Measurements from ENCODE around the gene CRIP2. TPM values are rescaled to one million over a fixed set of nuclear protein-coding genes. Genes with fewer than 3 reads are reported as not detected.

CRIP2 gene
- polyA plus RNA-seq, 1 donor (not counting 4 experiments of a cell fraction or from before 2014, with no cell fraction given) = 4.8 TPM

DNA sequence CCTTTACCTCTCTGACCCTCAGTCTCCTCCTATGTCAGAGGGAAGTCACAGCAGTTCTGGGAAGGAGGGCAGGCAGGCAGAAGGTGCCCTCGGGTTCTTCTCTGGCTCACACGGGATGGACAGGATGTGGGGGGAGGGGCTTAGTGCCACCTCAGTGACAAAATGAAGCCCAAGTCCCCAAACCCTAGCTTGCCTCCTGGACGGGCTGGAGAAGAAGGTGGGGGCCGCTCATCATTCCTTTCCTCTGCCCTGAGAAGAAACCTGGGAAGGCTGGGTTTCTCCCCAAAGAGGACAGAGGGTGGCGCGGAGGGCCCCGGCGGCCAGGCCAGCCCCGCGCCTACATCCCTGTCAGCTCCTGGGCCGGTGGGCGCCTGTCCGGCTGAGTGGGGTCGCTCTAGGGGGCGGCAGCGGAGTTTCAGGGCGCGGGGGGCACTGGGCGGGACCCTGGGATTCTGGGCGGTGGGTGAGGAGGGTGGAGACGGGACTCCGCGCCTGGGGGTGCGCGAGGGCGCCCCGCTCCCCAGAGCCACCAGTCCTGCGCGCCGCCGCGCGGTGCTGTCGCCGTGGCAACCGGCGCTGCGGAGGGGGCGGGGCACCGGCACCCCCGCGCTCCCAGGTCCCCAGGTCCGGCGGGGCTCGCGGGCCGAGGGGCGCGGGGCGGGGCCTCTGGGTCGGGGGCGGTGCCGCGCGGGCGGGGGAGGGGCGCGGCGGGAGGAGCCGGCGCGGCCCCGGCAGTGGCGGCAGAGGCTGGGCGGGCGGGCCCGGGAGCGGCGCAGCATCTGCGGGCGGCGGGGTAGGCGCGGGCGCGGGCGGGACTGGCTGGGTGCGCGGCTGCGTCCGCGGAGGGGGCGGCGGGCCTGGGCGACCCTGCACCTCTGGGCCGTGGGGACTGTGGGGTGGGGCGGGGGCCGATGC lies 51.5 kb downstream of the CRIP2 start, which contains the start of gene TMEM121:
Gene TMEM121, plus strand, starts transcription at position 723 of the 915 bp plus-strand sequence. CDS start 2,252 bp downstream, outside the sequence.
- Histone ChIP-seq H3K27me3 (ENCODE audit: control insufficient read depth, extremely low read depth, insufficient read depth, low read length) (peaks cover 49% of the 10 kb centered on the region), H3K4me2 (ENCODE audit: control insufficient read depth, extremely low read depth, insufficient read depth, low read depth, low read length) (peak within 1 kb of the TSS; percentile 51), H3K9me3 (ENCODE audit: control insufficient read depth, low read depth, low read length) (no peaks in the 10 kb centered on the region), H3K4me1 (ENCODE audit: control insufficient read depth, extremely low read depth, insufficient read depth, low read length) (peaks cover 7% of the 10 kb centered on the region), H3K4me3 (ENCODE audit: control insufficient read depth in 2 of 3, extremely low read depth in 1 of 3, insufficient read depth in 2 of 3, low read depth in 1 of 3, low read length in 3 of 3) (peak within 1 kb of the TSS; percentile 14 to 32 (median 27)), H2AFZ (ENCODE audit: control insufficient read depth, low read length) (peak within 1 kb of the TSS; percentile 6), H3K9ac (ENCODE audit: control insufficient read depth, extremely low read depth, insufficient read depth, low read length) (no peak within 1 kb of the TSS), H3K79me2 (ENCODE audit: control insufficient read depth, insufficient read depth, low read length) (no peaks in the 10 kb centered on the region), H4K20me1 (ENCODE audit: control insufficient read depth, extremely low read depth, insufficient read depth, low read length) (no peaks in the 10 kb centered on the region), H3K27ac (ENCODE audit: control insufficient read depth, insufficient read depth, low read length) (no peak within 1 kb of the TSS), H3K36me3 (ENCODE audit: control insufficient read depth in 2 of 2, extremely low read depth in 1 of 2, insufficient read depth in 2 of 2, low read length in 2 of 2) (no peaks in the 10 kb centered on the region), H3K9me1 (ENCODE audit: control insufficient read depth, extremely low read depth, insufficient read depth, low read length) (no peaks in the 10 kb centered on the region)
- dilution Hi-C loops (cut with MboI; ENCODE audit: extremely low pct_ligation_motif_present, low sequenced_read_pairs) = no loop called here
- no peak for DNase-seq (ENCODE audit: low read depth, low spot score)
- FAIRE-seq = no peak
- TF ChIP-seq, protein P1, sequence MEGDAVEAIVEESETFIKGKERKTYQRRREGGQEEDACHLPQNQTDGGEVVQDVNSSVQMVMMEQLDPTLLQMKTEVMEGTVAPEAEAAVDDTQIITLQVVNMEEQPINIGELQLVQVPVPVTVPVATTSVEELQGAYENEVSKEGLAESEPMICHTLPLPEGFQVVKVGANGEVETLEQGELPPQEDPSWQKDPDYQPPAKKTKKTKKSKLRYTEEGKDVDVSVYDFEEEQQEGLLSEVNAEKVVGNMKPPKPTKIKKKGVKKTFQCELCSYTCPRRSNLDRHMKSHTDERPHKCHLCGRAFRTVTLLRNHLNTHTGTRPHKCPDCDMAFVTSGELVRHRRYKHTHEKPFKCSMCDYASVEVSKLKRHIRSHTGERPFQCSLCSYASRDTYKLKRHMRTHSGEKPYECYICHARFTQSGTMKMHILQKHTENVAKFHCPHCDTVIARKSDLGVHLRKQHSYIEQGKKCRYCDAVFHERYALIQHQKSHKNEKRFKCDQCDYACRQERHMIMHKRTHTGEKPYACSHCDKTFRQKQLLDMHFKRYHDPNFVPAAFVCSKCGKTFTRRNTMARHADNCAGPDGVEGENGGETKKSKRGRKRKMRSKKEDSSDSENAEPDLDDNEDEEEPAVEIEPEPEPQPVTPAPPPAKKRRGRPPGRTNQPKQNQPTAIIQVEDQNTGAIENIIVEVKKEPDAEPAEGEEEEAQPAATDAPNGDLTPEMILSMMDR (optimal IDR thresholded peaks at IDR 0.05 in 1 of 3, IDR thresholded peaks at IDR 0.05 in 1 of 3, conservative IDR thresholded peaks at IDR 0.05 in 1 of 3; ENCODE audit: extremely low read depth in 1 of 3, insufficient read depth in 2 of 3, low read length in 3 of 3) = no peak
- TF ChIP-seq EZH2 (IDR thresholded peaks at IDR 0.05; ENCODE audit: low read length) = peak; percentile 70

DNA sequence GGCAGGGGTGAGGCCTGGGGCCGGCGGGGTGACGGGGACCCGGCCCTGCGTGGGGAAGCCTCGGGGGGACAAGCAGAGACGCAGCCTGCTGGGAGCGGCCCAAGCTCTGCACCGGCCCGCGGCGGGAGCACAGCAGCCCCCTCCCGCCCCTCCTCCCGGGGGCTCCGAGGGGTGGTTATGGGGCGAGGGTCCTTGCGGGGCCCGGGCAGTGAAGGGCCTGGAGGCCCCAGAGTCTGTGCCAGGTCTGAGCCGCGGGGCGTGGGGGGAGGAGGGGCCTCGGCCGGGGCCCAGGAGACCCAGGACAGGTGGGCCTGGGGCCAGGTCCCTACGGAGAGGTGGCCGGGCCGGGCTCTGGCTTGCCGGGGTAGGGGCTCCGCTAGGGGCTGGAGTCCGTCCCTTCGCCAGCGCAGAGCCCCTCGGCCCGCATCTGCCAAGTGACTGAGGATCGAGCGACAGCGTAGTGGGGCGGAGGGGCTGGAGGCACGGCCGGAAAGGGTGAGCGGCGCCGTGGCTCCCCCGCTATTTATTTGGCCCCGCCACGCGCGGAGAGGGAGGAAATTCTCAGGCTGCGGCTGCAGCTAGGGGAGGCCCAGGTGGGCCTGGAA lies 52.3 kb downstream of the CRIP2 start:
- DNase-seq (ENCODE audit: low read depth, low spot score) = no peak
- Histone ChIP-seq H3K27ac (ENCODE audit: control insufficient read depth, insufficient read depth, low read length) (no peak overlapping the region), H4K20me1 (ENCODE audit: control insufficient read depth, extremely low read depth, insufficient read depth, low read length) (no peaks in the 10 kb centered on the region), H3K4me3 (ENCODE audit: control insufficient read depth in 2 of 3, extremely low read depth in 1 of 3, insufficient read depth in 2 of 3, low read depth in 1 of 3, low read length in 3 of 3) (peak overlapping the region; percentile 14 to 32 (median 27)), H3K27me3 (ENCODE audit: control insufficient read depth, extremely low read depth, insufficient read depth, low read length) (peaks cover 49% of the 10 kb centered on the region), H3K36me3 (ENCODE audit: control insufficient read depth in 2 of 2, extremely low read depth in 1 of 2, insufficient read depth in 2 of 2, low read length in 2 of 2) (no peaks in the 10 kb centered on the region), H3K9me1 (ENCODE audit: control insufficient read depth, extremely low read depth, insufficient read depth, low read length) (no peaks in the 10 kb centered on the region), H3K4me1 (ENCODE audit: control insufficient read depth, extremely low read depth, insufficient read depth, low read length) (peaks cover 7% of the 10 kb centered on the region), H3K9me3 (ENCODE audit: control insufficient read depth, low read depth, low read length) (no peaks in the 10 kb centered on the region), H3K4me2 (ENCODE audit: control insufficient read depth, extremely low read depth, insufficient read depth, low read depth, low read length) (peak overlapping the region; percentile 51), H3K79me2 (ENCODE audit: control insufficient read depth, insufficient read depth, low read length) (no peaks in the 10 kb centered on the region), H2AFZ (ENCODE audit: control insufficient read depth, low read length) (peak overlapping the region; percentile 6), H3K9ac (ENCODE audit: control insufficient read depth, extremely low read depth, insufficient read depth, low read length) (no peak overlapping the region)
- dilution Hi-C loops (cut with MboI; ENCODE audit: extremely low pct_ligation_motif_present, low sequenced_read_pairs) = no loop called here
- FAIRE-seq = no peak
- peak; percentile 79 for TF ChIP-seq EZH2 (IDR thresholded peaks at IDR 0.05; ENCODE audit: low read length)
- TF ChIP-seq, protein P1 (optimal IDR thresholded peaks at IDR 0.05 in 1 of 3, IDR thresholded peaks at IDR 0.05 in 1 of 3, conservative IDR thresholded peaks at IDR 0.05 in 1 of 3; ENCODE audit: extremely low read depth in 1 of 3, insufficient read depth in 2 of 3, low read length in 3 of 3) = no peak

Measured in keratinocyte (primary cell).